Endothelial cell of umbilical vein (primary cell): Measurements from ENCODE around the gene BRD3. TPM values are rescaled to one million over a fixed set of nuclear protein-coding genes. Genes with fewer than 3 reads are reported as not detected.

Experiments
- BruUV-seq: library from RNA; stranded (reverse); fragments of 400-500 nt; replicated peaks from 2 replicates; lab custom pipeline; 2021; lab: Mats Ljungman, UMichigan
- CTCF ChIA-PET: fragments of 300-600, 350-600 bp; sonication (Branson Sonifier 250); formaldehyde crosslinking; loops from one replicate; lab custom pipeline; 2021; ENCODE audit warnings: antibody characterized with exemption, inconsistent platforms; lab: Charles Lee
- POLR2A ChIA-PET: fragments of 300-600, 350-600 bp; sonication (Branson Sonifier 250); formaldehyde crosslinking; loops from one replicate; lab custom pipeline; 2021; ENCODE audit warnings: antibody characterized with exemption, inconsistent platforms; lab: Charles Lee
- DNase-seq: peaks from one replicate; pipeline ENCODE4 v3.0.0-alpha.2; 2011; ENCODE audit warnings: low read depth, low spot score
- FAIRE-seq: peaks from 2 replicates; lab custom pipeline; 2011; peaks lifted over from hg19 to GRCh38; lab: Jason Lieb, UNC
- H2AFZ ChIP-seq: 2 replicates; pipeline ENCODE4 v1.6.0; 2012; ENCODE audit warnings: low read depth, low read length, control low read depth, inconsistent platforms
- H3K27ac ChIP-seq: 2 replicates; pipeline ENCODE4 v1.5.1; 2011; ENCODE audit warnings: low read depth, mild to moderate bottlenecking, control low read depth, low read length, moderate library complexity; ENCODE audit not compliant: insufficient read depth
- H3K27me3 ChIP-seq, 2 experiments: 2 replicates each; pipeline versions ENCODE4 v1.6.0 to v1.6.1; 2011; ENCODE audit warnings: low read length in 2 of 2, mixed read lengths in 1 of 2; ENCODE audit not compliant: control insufficient read depth in 2 of 2, insufficient read depth in 2 of 2
- H3K36me3 ChIP-seq, 2 experiments: 2 replicates in 1 of 2; 3 replicates in 1 of 2; pipeline ENCODE4 v1.5.1; 2011; ENCODE audit warnings: low read length in 2 of 2, mild to moderate bottlenecking in 1 of 2, moderate library complexity in 1 of 2; ENCODE audit not compliant: control insufficient read depth in 2 of 2, insufficient read depth in 2 of 2; ENCODE audit errors: extremely low read depth in 1 of 2
- H3K4me1 ChIP-seq: 3 replicates; pipeline ENCODE4 v1.5.1; 2011; ENCODE audit warnings: mild to moderate bottlenecking, low read length; ENCODE audit not compliant: control insufficient read depth, insufficient read depth; ENCODE audit errors: extremely low read depth
- H3K4me2 ChIP-seq: 2 replicates; pipeline ENCODE4 v1.6.1; 2011; ENCODE audit warnings: low read length, control low read depth, mixed read lengths; ENCODE audit not compliant: insufficient read depth
- H3K4me3 ChIP-seq, 3 experiments: fragments of 200-600 bp in 1 of 3; sonication (generic), shearing (Covaris generic) in 1 of 3; replicated peaks in 1 of 3; 2 replicates each; pipeline ENCODE4 v1.5.1; 2011 to 2016; ENCODE audit warnings: control low read depth in 3 of 3, low read length in 3 of 3, mild to moderate bottlenecking in 2 of 3, inconsistent platforms in 1 of 3, low read depth in 1 of 3, moderate library complexity in 1 of 3; ENCODE audit not compliant: insufficient read depth in 1 of 3
- H3K79me2 ChIP-seq: 2 replicates; pipeline ENCODE4 v1.6.0; 2012; ENCODE audit warnings: low read length, inconsistent platforms; ENCODE audit not compliant: control insufficient read depth, insufficient read depth
- H3K9ac ChIP-seq: replicated peaks from 2 replicates; pipeline ENCODE3; 2011; ENCODE audit warnings: low read length, control low read depth; ENCODE audit not compliant: insufficient read depth; ENCODE audit errors: extremely low read depth
- H3K9me1 ChIP-seq: replicated peaks from 3 replicates; pipeline ENCODE4 v1.6.0; 2011; ENCODE audit warnings: mild to moderate bottlenecking, low read length; ENCODE audit not compliant: control insufficient read depth, insufficient read depth; ENCODE audit errors: extremely low read depth
- H3K9me3 ChIP-seq: replicated peaks from 2 replicates; pipeline ENCODE4 v1.5.1; 2012; ENCODE audit warnings: low read length, inconsistent platforms; ENCODE audit not compliant: control insufficient read depth, insufficient read depth
- H4K20me1 ChIP-seq: replicated peaks from 2 replicates; pipeline ENCODE3; 2011; ENCODE audit warnings: mild to moderate bottlenecking, low read length; ENCODE audit not compliant: control insufficient read depth, insufficient read depth; ENCODE audit errors: extremely low read depth
- CTCF ChIP-seq, 2 donors: IDR thresholded peaks; 1 replicate in 1 of 2; 2 replicates in 1 of 2; pipeline ENCODE4 v1.5.1; 2011; ENCODE audit warnings: low read length in 2 of 2, mild to moderate bottlenecking in 2 of 2, moderate library complexity in 2 of 2, control low read depth in 1 of 2, inconsistent platforms in 1 of 2, low read depth in 1 of 2; ENCODE audit not compliant: insufficient read depth in 1 of 2; ENCODE audit errors: extremely low read depth in 1 of 2
- EZH2 ChIP-seq: IDR thresholded peaks from 2 replicates; pipeline ENCODE4 v1.6.1; 2012; ENCODE audit warnings: borderline replicate concordance, low read depth, mild to moderate bottlenecking, moderate library complexity, low read length, inconsistent platforms; ENCODE audit not compliant: severe bottlenecking
- FOS ChIP-seq: IDR thresholded peaks from 2 replicates; pipeline ENCODE4 v1.6.1; 2011; ENCODE audit warnings: mild to moderate bottlenecking, low read length, moderate library complexity, borderline replicate concordance; ENCODE audit not compliant: insufficient read depth
- GATA2 ChIP-seq: IDR thresholded peaks from 2 replicates; pipeline ENCODE4 v1.7.0; 2011; ENCODE audit warnings: low read depth, mild to moderate bottlenecking, moderate library complexity, mixed read lengths, low read length; ENCODE audit not compliant: insufficient read length, insufficient read depth
- JUN ChIP-seq: IDR thresholded peaks from 2 replicates; pipeline ENCODE4 v1.6.1; 2011; ENCODE audit warnings: borderline replicate concordance, low read depth; ENCODE audit not compliant: insufficient read length, insufficient read depth
- MAX ChIP-seq: IDR thresholded peaks from 2 replicates; pipeline ENCODE4 v1.6.1; 2011; ENCODE audit not compliant: insufficient read depth, insufficient read length
- MYC ChIP-seq: IDR thresholded peaks from one replicate; pipeline ENCODE4 v1.6.1; 2011; ENCODE audit warnings: mild to moderate bottlenecking, low read depth, low read length
- POLR2A ChIP-seq: IDR thresholded peaks from 2 replicates; pipeline ENCODE4 v1.6.1; 2012; ENCODE audit warnings: low read depth, mild to moderate bottlenecking, control low read depth, low read length
- POLR2AphosphoS5 ChIP-seq: IDR thresholded peaks from 2 replicates; pipeline ENCODE4 v1.6.1; 2012; ENCODE audit warnings: low read depth, mild to moderate bottlenecking, control low read depth, low read length, moderate library complexity; ENCODE audit not compliant: insufficient read depth
- dilution Hi-C: fragments of 300-500 bp; cut with MboI; formaldehyde crosslinking; loops from one replicate; pipeline ENCODE4 v1.15.0; 2019; ENCODE audit warnings: low sequenced_read_pairs; ENCODE audit not compliant: extremely low pct_ligation_motif_present
- intact Hi-C: fragments of 100-400 bp; cut with micrococcal nuclease; formaldehyde crosslinking; loops from one replicate; pipeline ENCODE4 v1.10.0; 2022
- polyA plus RNA-seq, 4 experiments: library from polyadenylated mRNA; depleted of rRNA in 3 of 4; stranded (reverse) in 3 of 4; unstranded in 1 of 4; fragments of >200 nt; gene quantifications; 2 replicates each; pipeline versions ENCODE4 v1.2.1 to v1.2.3, GENCODE V29; 2011 to 2012; ENCODE audit warnings: missing spikeins in 1 of 4
- total RNA-seq: library from RNA; stranded (reverse); gene quantifications from 2 replicates; pipeline ENCODE4 v1.2.3, GENCODE V29; 2021

BRD3 gene
- total and polyA plus RNA-seq, 2 donors (not counting 3 experiments of a cell fraction or from before 2014, with no cell fraction given): 10.5 to 47.1 TPM

- Histone ChIP-seq H3K27me3 (no peaks in the 10 kb centered on the region), H3K4me1 (peaks cover 18% of the 10 kb centered on the region), H2AFZ (no peak overlapping the region), H3K9ac (no peak overlapping the region), H3K36me3 (no peaks in the 10 kb centered on the region), H4K20me1 (peaks cover 5% of the 10 kb centered on the region), H3K79me2 (peaks cover 75% of the 10 kb centered on the region), H3K4me2 (no peak overlapping the region), H3K9me1 (no peaks in the 10 kb centered on the region), H3K27ac (no peak overlapping the region), H3K4me3 (no peak overlapping the region), H3K9me3 (no peaks in the 10 kb centered on the region)
- POLR2A ChIA-PET: no interaction called here
- no peak for TF ChIP-seq POLR2AphosphoS5
- TF ChIP-seq MYC: no peak
- no peak for TF ChIP-seq JUN
- TF ChIP-seq FOS: no peak
- TF ChIP-seq MAX: no peak
- TF ChIP-seq EZH2: no peak
- TF ChIP-seq CTCF (IDR thresholded peaks at IDR 0.05; ENCODE audit: extremely low read depth in 1 of 2, insufficient read depth in 1 of 2, low read depth in 1 of 2, low read length in 2 of 2): no peak
- no peak for TF ChIP-seq GATA2
- no peak for TF ChIP-seq POLR2A
- DNase-seq (no peak), FAIRE-seq (no peak)
- no TSS peak for BruUV-seq
- CTCF ChIA-PET: no interaction called here
- dilution Hi-C loops: no loop called here
- intact Hi-C loops: loop anchor here (10.0 kb wide), 1 partner anchor 381 kb away; no protein-coding TSS in a partner anchor
Observed at GRCh38 chr9:134063571-134064450, 4.0 kb downstream of the BRD3 start.
